ENCODE results near the gene FRMPD4. TPM values are rescaled to one million over a fixed set of nuclear protein-coding genes. Genes with fewer than 3 reads are reported as not detected.

The FRMPD4 gene
- total RNA-seq, 1 donor from 2014 or later: not detected

- DNase-seq: no peak
Observed at GRCh38 chrX:12307961-12308360, 169.7 kb downstream of the FRMPD4 start.

- no peak for DNase-seq
Observed at GRCh38 chrX:12308420-12308819, 170.1 kb downstream of the FRMPD4 start.

GRCh38 chrX:12309040-12309743 is 170.9 kb downstream of the FRMPD4 start:
- DNase-seq: no peak

- no peak for DNase-seq
Observed at GRCh38 chrX:12309744-12310076, 171.4 kb downstream of the FRMPD4 start.

- no peak for DNase-seq
Observed at GRCh38 chrX:12314651-12315050, 176.4 kb downstream of the FRMPD4 start.

GRCh38 chrX:12315526-12315925 is 177.3 kb downstream of the FRMPD4 start:
- DNase-seq: no peak

GRCh38 chrX:12319003-12319519 is 180.8 kb downstream of the FRMPD4 start:
- no peak for DNase-seq

- no peak for DNase-seq
Observed at GRCh38 chrX:12319992-12320391, 181.7 kb downstream of the FRMPD4 start.

GRCh38 chrX:12322031-12322430 is 183.8 kb downstream of the FRMPD4 start:
- DNase-seq: no peak

- DNase-seq: no peak
Observed at GRCh38 chrX:12325171-12325570, 186.9 kb downstream of the FRMPD4 start.

GRCh38 chrX:12327836-12328235 is 189.6 kb downstream of the FRMPD4 start:
- no peak for DNase-seq

- no peak for DNase-seq
Observed at GRCh38 chrX:12329476-12329875, 191.2 kb downstream of the FRMPD4 start.

- no peak for DNase-seq
Observed at GRCh38 chrX:12330841-12331240, 192.6 kb downstream of the FRMPD4 start.

- DNase-seq: no peak
Observed at GRCh38 chrX:12332786-12333347, 194.6 kb downstream of the FRMPD4 start.

- DNase-seq: no peak
Observed at GRCh38 chrX:12339921-12340320, 201.6 kb downstream of the FRMPD4 start.

GRCh38 chrX:12344954-12345353 is 206.7 kb downstream of the FRMPD4 start:
- DNase-seq: no peak

- no peak for DNase-seq
Observed at GRCh38 chrX:12349201-12349600, 210.9 kb downstream of the FRMPD4 start.

- no peak for DNase-seq
Observed at GRCh38 chrX:12352922-12353321, 214.6 kb downstream of the FRMPD4 start.

- DNase-seq: peak; percentile 49
Observed at GRCh38 chrX:12360383-12360782, 222.1 kb downstream of the FRMPD4 start.

- DNase-seq: no peak
Observed at GRCh38 chrX:12360986-12361598, 222.8 kb downstream of the FRMPD4 start.

GRCh38 chrX:12363216-12363615 is 224.9 kb downstream of the FRMPD4 start:
- DNase-seq: no peak

- no peak for DNase-seq
Observed at GRCh38 chrX:12366440-12366839, 228.2 kb downstream of the FRMPD4 start.

- DNase-seq: no peak
Observed at GRCh38 chrX:12367254-12367653, 229.0 kb downstream of the FRMPD4 start.

GRCh38 chrX:12370497-12370986 is 232.3 kb downstream of the FRMPD4 start:
- peak; percentile 41 for DNase-seq
